K562 (cell line): ENCODE measurements around the gene IGF2. TPM values are rescaled to one million over a fixed set of nuclear protein-coding genes. Genes with fewer than 3 reads are reported as not detected.

Experiments used
- ATAC-seq: fragments of 200-7000 bp; cut with Tn5 transposase; 3 replicates; pipeline ENCODE4 v1.9.1; 2020; ENCODE audit warnings: moderate library complexity
- BruUV-seq: library from RNA; stranded (reverse); fragments of 400-500 nt; replicated peaks from 2 replicates; lab custom pipeline; 2021; lab: Mats Ljungman, UMichigan
- CTCF ChIA-PET: fragments of 300-600 bp; formaldehyde crosslinking; extraction: SDS; loops from one replicate; lab custom pipeline; 2021; ENCODE audit warnings: low intra/inter-chr PET ratio; lab: Yijun Ruan, JAX
- POLR2A ChIA-PET: fragments of 300-600, 350-650 bp; sonication (Branson Sonifier 250); formaldehyde crosslinking; extraction: SDS; loops from one replicate; lab custom pipeline; 2021; ENCODE audit warnings: antibody characterized with exemption, inconsistent platforms; lab: Yijun Ruan, JAX
- DNase-seq, 4 experiments: peaks; one replicate each; pipeline versions ENCODE4 v3.0.0 to v3.0.0-alpha.2; 2011 to 2018; ENCODE audit warnings: low spot score in 3 of 4, mixed read lengths in 3 of 4; ENCODE audit errors: extremely low read depth in 1 of 4
- FAIRE-seq: peaks from 2 replicates; lab custom pipeline; 2011; peaks lifted over from hg19 to GRCh38; lab: Jason Lieb, UNC
- H2AFZ ChIP-seq: 2 replicates; pipeline ENCODE4 v1.6.0; 2011; ENCODE audit warnings: low read depth, low read length, control low read depth, inconsistent platforms
- H3K27ac ChIP-seq: fragments of 200-600 bp; 3 replicates; pipeline ENCODE4 v1.8.0; 2011; ENCODE audit warnings: low read depth, mild to moderate bottlenecking, control low read depth, inconsistent platforms, low read length, moderate library complexity, mixed read lengths; ENCODE audit errors: extremely low read depth
- H3K27me3 ChIP-seq, 2 experiments: fragments of 300-600 bp in 1 of 2; 2 replicates in 1 of 2; 3 replicates in 1 of 2; pipeline versions ENCODE4 v1.6.0 to v1.8.0; 2011; ENCODE audit warnings: inconsistent platforms in 2 of 2, low read length in 2 of 2, mild to moderate bottlenecking in 1 of 2, mixed read lengths in 1 of 2, moderate library complexity in 1 of 2; ENCODE audit not compliant: control insufficient read depth in 2 of 2, insufficient read depth in 2 of 2
- H3K36me3 ChIP-seq: fragments of 300-600 bp; 3 replicates; pipeline ENCODE4 v1.8.0; 2011; ENCODE audit warnings: mild to moderate bottlenecking, low read length, inconsistent platforms; ENCODE audit not compliant: control insufficient read depth, insufficient read depth
- H3K4me1 ChIP-seq, 2 experiments: fragments of 200-600 bp in 1 of 2; replicated peaks in 1 of 2; 2 replicates in 1 of 2; 3 replicates in 1 of 2; pipeline versions ENCODE4 v1.5.1 to v1.8.0; 2011; ENCODE audit warnings: inconsistent platforms in 2 of 2, low read length in 2 of 2, mild to moderate bottlenecking in 1 of 2, mixed read lengths in 1 of 2, moderate library complexity in 1 of 2; ENCODE audit not compliant: control insufficient read depth in 2 of 2, insufficient read depth in 2 of 2
- H3K4me2 ChIP-seq: 2 replicates; pipeline ENCODE4 v1.6.1; 2011; ENCODE audit warnings: low read length, control low read depth, inconsistent platforms, mixed read lengths; ENCODE audit not compliant: insufficient read depth
- H3K4me3 ChIP-seq: fragments of 200-600 bp; sonication (generic), shearing (Covaris generic); 2 replicates; pipeline ENCODE4 v1.5.1; 2016; ENCODE audit warnings: control low read depth, inconsistent platforms
- H3K79me2 ChIP-seq: fragments of 200-600 bp; 3 replicates; pipeline ENCODE4 v1.8.0; 2011; ENCODE audit warnings: low read length, inconsistent platforms; ENCODE audit not compliant: control insufficient read depth, insufficient read depth
- H3K9ac ChIP-seq, 2 experiments: 2 replicates each; pipeline versions ENCODE4 v1.6.0 to v1.6.1; 2011; ENCODE audit warnings: low read depth in 2 of 2, low read length in 2 of 2, control low read depth in 1 of 2, inconsistent platforms in 1 of 2, mild to moderate bottlenecking in 1 of 2, mixed read lengths in 1 of 2; ENCODE audit not compliant: insufficient read depth in 1 of 2
- H3K9me1 ChIP-seq: one replicate; pipeline ENCODE4 v1.6.0; 2011; ENCODE audit warnings: inconsistent platforms, mild to moderate bottlenecking, low read length, moderate library complexity; ENCODE audit not compliant: control insufficient read depth, insufficient read depth
- H3K9me3 ChIP-seq: replicated peaks from 2 replicates; pipeline ENCODE4 v1.5.1; 2011; ENCODE audit warnings: low read depth, low read length, inconsistent platforms; ENCODE audit not compliant: control insufficient read depth, insufficient read depth
- H4K20me1 ChIP-seq: replicated peaks from 2 replicates; pipeline ENCODE4 v1.6.1; 2011; ENCODE audit warnings: low read length, inconsistent platforms, mixed read lengths; ENCODE audit not compliant: control insufficient read depth, insufficient read depth
- CHCHD3 ChIP-seq: fragments of 250-450 bp; sonication (Bioruptor Pico); IDR thresholded peaks from 2 replicates; pipeline ENCODE4 v2.1.2; 2022; ENCODE audit warnings: mild to moderate bottlenecking
- CHD2 ChIP-seq: IDR thresholded peaks from 2 replicates; pipeline ENCODE4 v1.6.1; 2011; ENCODE audit warnings: low read depth, low read length
- PML ChIP-seq: IDR thresholded peaks from 2 replicates; pipeline ENCODE4 v1.6.1; 2012; ENCODE audit warnings: low read length, inconsistent platforms
- RNF219 ChIP-seq: fragments of 250-450 bp; sonication (Bioruptor Pico); IDR thresholded peaks from 2 replicates; pipeline ENCODE4 v1.5.0; 2022; ENCODE audit warnings: mild to moderate bottlenecking
- SNRNP70 ChIP-seq: fragments of 200-400 bp; formaldehyde crosslinking; optimal IDR thresholded peaks from 2 replicates; pipeline ENCODE3; 2017; ENCODE audit warnings: low read depth, low read length
- THRAP3 ChIP-seq: fragments of 450-650 bp; IDR thresholded peaks from 2 replicates; pipeline ENCODE4 v1.6.1; 2016; ENCODE audit warnings: mild to moderate bottlenecking, inconsistent platforms, borderline replicate concordance
- ZNF212 ChIP-seq: fragments of 450-650 bp; formaldehyde crosslinking; IDR thresholded peaks from 2 replicates; pipeline ENCODE4 v1.4.0; 2020; ENCODE audit warnings: mild to moderate bottlenecking
- ZNF740 ChIP-seq, 3 experiments: fragments of 200-800 bp in 1 of 3; sonication (Bioruptor generic) in 1 of 3; sonication (generic) in 1 of 3; formaldehyde crosslinking in 1 of 3; IDR thresholded peaks; 2 replicates each; pipeline versions ENCODE4 v1.6.1 to v1.8.0; 2016 to 2022; ENCODE audit warnings: mild to moderate bottlenecking in 2 of 3, missing compliant biosample characterization in 2 of 3, missing genetic modification characterization in 2 of 3, missing genetic modification reagents in 1 of 3
- WGBS: fragments of 100-300 bp; shearing (Covaris generic); methylation state at CpG from one replicate; pipeline ENCODE4 v1.1.6; 2016; ENCODE audit warnings: low coverage, mixed read lengths; ENCODE audit not compliant: insufficient coverage; ENCODE audit errors: missing lambda C conversion rate; 5-methylcytosine and 5-hydroxymethylcytosine counted together
- in situ Hi-C: fragments of 300-500 bp; cut with MboI; formaldehyde crosslinking; loops from 4 replicates; pipeline ENCODE4 v1.15.0; 2018; ENCODE audit warnings: inconsistent platforms, mixed read lengths
- intact Hi-C: fragments of 100-400 bp; cut with micrococcal nuclease; formaldehyde crosslinking; loops from 2 replicates; pipeline ENCODE4 v1.14.2; 2022
- polyA plus RNA-seq, 8 experiments: library from polyadenylated mRNA; depleted of rRNA in 4 of 8; stranded (reverse) in 5 of 8; unstranded in 3 of 8; fragments of >200 nt; fragmentation: Nextera tagmentation in 2 of 8; fragmentation: Illumina TruSeq in 1 of 8; extraction: Ambion mirVana in 2 of 8; extraction: Trizol in 1 of 8; gene quantifications; 2 replicates each; pipeline versions ENCODE4 v1.2.1 to v1.2.3, GENCODE V29; 2011 to 2014; ENCODE audit warnings: inconsistent platforms in 1 of 8, missing spikeins in 1 of 8
- total RNA-seq, 7 experiments: library from RNA; depleted of rRNA in 6 of 7; stranded (reverse); fragments of >200 nt in 6 of 7; fragmentation: Illumina TruSeq in 2 of 7; extraction: Trizol in 2 of 7; gene quantifications; 2 replicates each; pipeline versions ENCODE4 v1.2.1 to v1.2.3, GENCODE V29; 2011 to 2021; ENCODE audit warnings: low replicate concordance in 1 of 7
- TF ChIP-seq, protein P1 (sequence below): sonication (generic); formaldehyde crosslinking; IDR thresholded peaks from 2 replicates; pipeline ENCODE4 v1.8.1; 2023; ENCODE audit warnings: missing genetic modification reagents, mild to moderate bottlenecking, borderline replicate concordance

Gene IGF2
- total and polyA plus RNA-seq, 9 of the 15 experiments (the other 6 are each of a cell fraction or from before 2014, with no cell fraction given) = 0.16 TPM; not detected in 8

DNA sequence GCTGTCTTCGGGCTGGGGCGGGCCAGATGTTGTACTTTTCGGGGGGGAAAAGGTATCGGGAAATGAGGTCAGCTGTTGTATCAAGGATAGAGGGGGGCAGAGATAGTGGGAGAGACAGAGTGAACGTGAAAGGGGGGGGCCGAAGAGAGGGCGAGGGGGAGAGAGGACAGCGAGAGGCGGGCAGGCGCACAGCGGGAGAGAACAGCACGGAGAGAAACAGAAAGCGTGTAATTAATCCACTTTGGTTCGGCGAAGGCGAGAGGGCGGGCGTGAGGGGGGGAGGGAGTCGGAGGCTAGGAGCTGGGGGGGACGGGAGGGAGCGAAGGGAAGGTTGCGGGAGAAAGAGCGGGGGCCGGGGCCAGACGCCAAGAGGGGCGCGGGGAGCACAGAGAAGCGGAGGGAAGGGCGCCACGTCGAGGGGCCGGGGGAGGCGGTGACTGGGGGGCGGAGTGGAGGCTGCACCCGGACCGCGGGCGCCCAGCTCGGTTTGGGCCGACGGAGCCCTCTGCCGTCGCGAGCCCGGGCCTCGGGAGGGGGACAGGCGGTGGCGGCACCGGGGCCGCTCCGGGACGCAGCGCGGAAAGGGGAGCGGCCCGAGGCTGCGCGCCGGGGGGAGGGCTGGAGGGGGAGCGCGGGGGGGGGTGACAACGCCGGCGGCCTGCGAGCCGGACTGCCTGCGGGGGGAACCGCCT lies 612 bp downstream of the IGF2 start (continued):
- TF ChIP-seq ZNF740 (CRISPR knock-in tag; IDR thresholded peaks at IDR 0.05) (no peak), ZNF740 (tag; IDR thresholded peaks at IDR 0.05) (no peak)

GRCh38 chr11:2138068-2138430 lies 1.1 kb downstream of the IGF2 start:
- POLR2A ChIA-PET = no interaction called here
- TF ChIP-seq CHCHD3 (CRISPR knock-in tag) (no peak), SNRNP70 (no peak), RNF219 (CRISPR knock-in tag) (no peak), ZNF212 (no peak), CHD2 (no peak), PML (no peak), THRAP3 (no peak)
- TF ChIP-seq, protein P1, sequence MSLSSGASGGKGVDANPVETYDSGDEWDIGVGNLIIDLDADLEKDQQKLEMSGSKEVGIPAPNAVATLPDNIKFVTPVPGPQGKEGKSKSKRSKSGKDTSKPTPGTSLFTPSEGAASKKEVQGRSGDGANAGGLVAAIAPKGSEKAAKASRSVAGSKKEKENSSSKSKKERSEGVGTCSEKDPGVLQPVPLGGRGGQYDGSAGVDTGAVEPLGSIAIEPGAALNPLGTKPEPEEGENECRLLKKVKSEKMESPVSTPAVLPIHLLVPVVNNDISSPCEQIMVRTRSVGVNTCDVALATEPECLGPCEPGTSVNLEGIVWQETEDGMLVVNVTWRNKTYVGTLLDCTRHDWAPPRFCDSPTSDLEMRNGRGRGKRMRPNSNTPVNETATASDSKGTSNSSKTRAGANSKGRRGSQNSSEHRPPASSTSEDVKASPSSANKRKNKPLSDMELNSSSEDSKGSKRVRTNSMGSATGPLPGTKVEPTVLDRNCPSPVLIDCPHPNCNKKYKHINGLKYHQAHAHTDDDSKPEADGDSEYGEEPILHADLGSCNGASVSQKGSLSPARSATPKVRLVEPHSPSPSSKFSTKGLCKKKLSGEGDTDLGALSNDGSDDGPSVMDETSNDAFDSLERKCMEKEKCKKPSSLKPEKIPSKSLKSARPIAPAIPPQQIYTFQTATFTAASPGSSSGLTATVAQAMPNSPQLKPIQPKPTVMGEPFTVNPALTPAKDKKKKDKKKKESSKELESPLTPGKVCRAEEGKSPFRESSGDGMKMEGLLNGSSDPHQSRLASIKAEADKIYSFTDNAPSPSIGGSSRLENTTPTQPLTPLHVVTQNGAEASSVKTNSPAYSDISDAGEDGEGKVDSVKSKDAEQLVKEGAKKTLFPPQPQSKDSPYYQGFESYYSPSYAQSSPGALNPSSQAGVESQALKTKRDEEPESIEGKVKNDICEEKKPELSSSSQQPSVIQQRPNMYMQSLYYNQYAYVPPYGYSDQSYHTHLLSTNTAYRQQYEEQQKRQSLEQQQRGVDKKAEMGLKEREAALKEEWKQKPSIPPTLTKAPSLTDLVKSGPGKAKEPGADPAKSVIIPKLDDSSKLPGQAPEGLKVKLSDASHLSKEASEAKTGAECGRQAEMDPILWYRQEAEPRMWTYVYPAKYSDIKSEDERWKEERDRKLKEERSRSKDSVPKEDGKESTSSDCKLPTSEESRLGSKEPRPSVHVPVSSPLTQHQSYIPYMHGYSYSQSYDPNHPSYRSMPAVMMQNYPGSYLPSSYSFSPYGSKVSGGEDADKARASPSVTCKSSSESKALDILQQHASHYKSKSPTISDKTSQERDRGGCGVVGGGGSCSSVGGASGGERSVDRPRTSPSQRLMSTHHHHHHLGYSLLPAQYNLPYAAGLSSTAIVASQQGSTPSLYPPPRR (CRISPR knock-in tag) = no peak

More at GRCh38 chr11:2138068-2138430, 1.1 kb downstream of the IGF2 start:
- no peak overlapping the region for H3K9ac ChIP-seq
- peaks cover 10 to 47% of the 10 kb centered on the region in 2 experiments; a peak in 3 of 5 replicates for H3K27me3 ChIP-seq
- H3K79me2 ChIP-seq = no peaks in the 10 kb centered on the region
- intact Hi-C loops = no loop called here
- H3K27ac ChIP-seq = no peak overlapping the region
- H3K4me3 ChIP-seq = no peak overlapping the region
- H2AFZ ChIP-seq = no peak overlapping the region
- DNase-seq = peak in 2 of 4 experiments; percentile 28
- no peaks in the 10 kb centered on the region for H4K20me1 ChIP-seq
- CTCF ChIA-PET = no interaction called here
- no peak overlapping the region for H3K4me2 ChIP-seq
- H3K9me1 ChIP-seq = no peaks in the 10 kb centered on the region
- FAIRE-seq = no peak
- BruUV-seq = no TSS peak
- ATAC-seq = no peak; the same call in 2 of the 3 replicates
- in situ Hi-C loops = no loop called here
- no peaks in the 10 kb centered on the region for H3K36me3 ChIP-seq
- H3K4me1 ChIP-seq = peaks cover 0 to 27% of the 10 kb centered on the region in 2 experiments; a peak in 2 of 5 replicates
- H3K9me3 ChIP-seq = no peaks in the 10 kb centered on the region
- 6% methylated on average over 12 of the region's 44 CpGs for WGBS
